ENCODE results near the gene LRRC18.
A peak's percentile ranks its signal among the peaks of the same experiment; 100 is the strongest.

LRRC18 gene

DNA sequence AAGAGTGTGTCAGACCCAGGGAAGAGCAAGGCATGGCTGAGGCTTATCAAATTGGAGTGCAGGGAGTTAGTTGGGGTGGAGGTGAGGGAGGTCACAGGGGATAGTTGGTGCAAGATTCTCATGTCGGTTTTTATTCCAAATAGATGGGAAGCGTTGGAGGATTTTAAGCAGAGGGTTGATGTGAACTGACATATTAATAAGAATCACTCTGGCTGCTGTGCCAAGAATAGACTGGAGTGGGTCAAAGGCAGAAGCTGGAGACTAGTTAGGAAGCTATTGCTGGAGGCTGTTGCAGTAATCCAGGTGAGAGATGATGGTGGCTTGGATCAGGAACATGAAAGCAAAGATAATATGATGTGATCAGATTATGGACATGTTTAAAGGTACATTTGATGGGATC lies 36.5 kb downstream of the LRRC18 start:
- FAIRE-seq = no peak
- DNase-seq (ENCODE audit: insufficient read length, low spot score) = no peak
- no peak for TF ChIP-seq TAF1 (IDR thresholded peaks at IDR 0.05; ENCODE audit: low read depth, low read length)
- no peak for TF ChIP-seq POLR2AphosphoS5 (IDR thresholded peaks at IDR 0.05; ENCODE audit: low read depth, low read length)
- TF ChIP-seq PAX5 (IDR thresholded peaks at IDR 0.05; ENCODE audit: insufficient read depth, low read length, severe bottlenecking) = no peak
- no peak for TF ChIP-seq POLR2A (IDR thresholded peaks at IDR 0.05; ENCODE audit: low read depth, low read length)
- TF ChIP-seq SPI1 (IDR thresholded peaks at IDR 0.05; ENCODE audit: low read depth, low read length) = no peak
- no peak for TF ChIP-seq POU2F2 (IDR thresholded peaks at IDR 0.05; ENCODE audit: low read depth, low read length)

DNA sequence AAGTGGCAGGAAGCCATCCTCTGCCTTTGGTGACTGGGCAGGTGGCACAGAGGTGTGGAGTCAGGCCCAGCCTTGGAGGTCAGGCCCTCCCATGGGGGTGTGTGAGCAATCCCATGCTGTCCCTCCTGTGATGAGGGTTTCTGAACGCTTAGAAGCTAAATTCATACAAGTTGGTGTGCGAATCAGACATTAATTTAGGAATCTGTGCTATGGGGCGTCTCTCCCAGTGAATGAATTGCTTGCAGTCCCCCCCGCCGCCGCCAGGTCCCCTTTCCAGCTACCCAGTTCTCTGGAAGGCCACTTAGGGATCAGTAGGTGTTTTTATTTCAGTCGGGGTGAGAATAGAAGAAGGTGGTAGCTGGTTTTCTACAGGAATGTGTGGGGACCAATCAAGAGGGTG lies 37.5 kb downstream of the LRRC18 start:
- no peak for FAIRE-seq
- no peak for DNase-seq (ENCODE audit: insufficient read length, low spot score)
- no peak for TF ChIP-seq POLR2A (IDR thresholded peaks at IDR 0.05; ENCODE audit: low read depth, low read length)
- TF ChIP-seq POU2F2 (IDR thresholded peaks at IDR 0.05; ENCODE audit: low read depth, low read length) = no peak
- TF ChIP-seq POLR2AphosphoS5 (IDR thresholded peaks at IDR 0.05; ENCODE audit: low read depth, low read length) = no peak
- TF ChIP-seq PAX5 (IDR thresholded peaks at IDR 0.05; ENCODE audit: insufficient read depth, low read length, severe bottlenecking) = no peak
- no peak for TF ChIP-seq SPI1 (IDR thresholded peaks at IDR 0.05; ENCODE audit: low read depth, low read length)
- no peak for TF ChIP-seq TAF1 (IDR thresholded peaks at IDR 0.05; ENCODE audit: low read depth, low read length)

DNA sequence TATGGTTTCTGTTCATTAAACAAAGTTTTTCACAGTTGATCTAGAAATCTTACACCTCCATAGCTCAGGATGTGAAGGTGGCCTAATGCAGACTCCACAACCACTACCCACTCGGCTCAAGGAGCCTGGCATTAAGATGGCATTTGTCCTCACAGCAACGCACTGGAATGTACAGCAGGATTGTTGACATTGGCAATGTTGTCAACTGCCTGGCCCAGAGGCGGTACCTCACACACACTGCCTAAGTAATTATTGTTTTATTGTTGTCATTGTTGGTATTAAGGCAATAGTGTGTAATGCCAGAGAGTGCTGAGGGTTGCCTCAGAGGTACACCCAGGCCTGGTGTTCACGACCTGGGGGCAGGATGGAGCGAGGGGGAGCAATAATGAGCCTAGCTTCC lies 38.3 kb downstream of the LRRC18 start:
- no peak for FAIRE-seq

DNA sequence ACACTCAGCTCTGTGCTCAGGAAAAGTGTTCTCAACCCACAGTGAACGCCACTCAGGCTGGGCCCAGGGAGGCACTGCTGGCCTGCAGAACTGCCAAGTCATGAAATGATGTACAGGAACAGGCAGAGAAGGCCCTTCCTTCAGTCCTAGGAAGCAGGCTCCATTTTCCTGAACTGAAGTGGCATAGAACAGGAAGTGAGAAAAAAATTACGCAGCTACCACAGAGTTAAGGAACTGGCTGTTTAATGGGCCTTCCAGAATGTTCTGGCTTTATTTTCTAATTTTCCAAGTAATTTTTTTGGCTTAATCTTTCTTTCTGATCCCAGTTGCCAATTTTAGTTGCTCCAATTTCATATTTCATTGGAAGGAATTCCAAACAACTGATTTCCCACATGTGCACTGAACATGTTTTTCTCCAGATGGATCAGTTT lies 39.3 kb downstream of the LRRC18 start:
- DNase-seq (ENCODE audit: insufficient read length, low spot score) (no peak), FAIRE-seq (no peak)
- TF ChIP-seq POLR2AphosphoS5 (IDR thresholded peaks at IDR 0.05; ENCODE audit: low read depth, low read length) = no peak
- peak; percentile 32; the same call in 1 of the 2 replicates for TF ChIP-seq SPI1 (IDR thresholded peaks at IDR 0.05; ENCODE audit: low read depth, low read length)
- TF ChIP-seq POU2F2 (IDR thresholded peaks at IDR 0.05; ENCODE audit: low read depth, low read length) = no peak
- no peak for TF ChIP-seq POLR2A (IDR thresholded peaks at IDR 0.05; ENCODE audit: low read depth, low read length)
- no peak for TF ChIP-seq TAF1 (IDR thresholded peaks at IDR 0.05; ENCODE audit: low read depth, low read length)
- no peak for TF ChIP-seq PAX5 (IDR thresholded peaks at IDR 0.05; ENCODE audit: insufficient read depth, low read length, severe bottlenecking)

More for the DNA sequence above, 38.3 kb downstream of the LRRC18 start:
- DNase-seq (ENCODE audit: insufficient read length, low spot score) = no peak
- TF ChIP-seq TAF1 (IDR thresholded peaks at IDR 0.05; ENCODE audit: low read depth, low read length) = no peak
- no peak for TF ChIP-seq POLR2AphosphoS5 (IDR thresholded peaks at IDR 0.05; ENCODE audit: low read depth, low read length)
- TF ChIP-seq POLR2A (IDR thresholded peaks at IDR 0.05; ENCODE audit: low read depth, low read length) = no peak
- no peak for TF ChIP-seq POU2F2 (IDR thresholded peaks at IDR 0.05; ENCODE audit: low read depth, low read length)
- no peak for TF ChIP-seq SPI1 (IDR thresholded peaks at IDR 0.05; ENCODE audit: low read depth, low read length)
- TF ChIP-seq PAX5 (IDR thresholded peaks at IDR 0.05; ENCODE audit: insufficient read depth, low read length, severe bottlenecking) = no peak

DNA sequence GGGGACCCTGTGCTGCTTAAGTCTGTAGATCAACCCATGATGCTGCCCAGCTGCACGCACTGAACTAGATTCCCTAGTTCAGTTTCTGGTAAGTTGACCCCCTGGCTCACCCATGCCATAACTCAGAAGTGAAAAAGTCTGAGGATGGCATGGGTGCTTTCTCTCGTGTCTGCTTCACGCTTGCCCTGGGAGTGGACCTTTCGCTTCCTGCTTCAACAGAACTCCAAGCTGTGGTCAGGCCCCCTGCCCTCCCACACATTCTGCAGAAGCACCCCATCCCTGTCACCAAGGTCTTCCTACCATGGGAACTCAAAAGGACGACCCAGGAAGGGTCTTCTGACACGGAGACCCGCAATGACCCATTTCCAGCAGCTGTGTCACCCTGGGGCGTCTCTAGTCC lies 39.9 kb downstream of the LRRC18 start:
- no peak for TF ChIP-seq POU2F2 (IDR thresholded peaks at IDR 0.05; ENCODE audit: low read depth, low read length)
- FAIRE-seq (no peak), DNase-seq (ENCODE audit: insufficient read length, low spot score) (no peak)

DNA sequence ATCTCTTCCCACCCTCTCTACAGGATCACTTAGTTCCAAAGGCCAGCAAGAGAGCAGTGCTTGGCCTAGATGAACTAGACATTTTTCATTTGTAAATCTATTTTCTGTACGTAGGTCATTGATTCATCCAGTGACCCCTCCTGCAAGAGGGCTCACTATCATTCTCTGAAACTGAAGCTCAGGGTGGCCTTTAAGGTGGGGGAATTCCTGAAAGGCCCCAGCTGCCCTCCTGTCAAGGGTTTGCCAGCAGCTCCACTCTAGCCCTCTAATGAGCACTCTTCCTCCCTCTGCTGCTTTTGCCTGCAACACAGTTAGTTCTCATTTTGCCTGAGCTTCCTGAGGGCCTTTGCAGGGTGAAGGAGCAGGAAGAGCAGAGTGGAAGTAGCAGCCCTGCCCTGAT lies 41.2 kb downstream of the LRRC18 start:
- FAIRE-seq = no peak
- TF ChIP-seq SPI1 (IDR thresholded peaks at IDR 0.05; ENCODE audit: low read depth, low read length) = no peak
- TF ChIP-seq POU2F2 (IDR thresholded peaks at IDR 0.05; ENCODE audit: low read depth, low read length) = no peak
- no peak for TF ChIP-seq POLR2A (IDR thresholded peaks at IDR 0.05; ENCODE audit: low read depth, low read length)
- no peak for TF ChIP-seq TAF1 (IDR thresholded peaks at IDR 0.05; ENCODE audit: low read depth, low read length)
- no peak for TF ChIP-seq PAX5 (IDR thresholded peaks at IDR 0.05; ENCODE audit: insufficient read depth, low read length, severe bottlenecking)
- no peak for TF ChIP-seq POLR2AphosphoS5 (IDR thresholded peaks at IDR 0.05; ENCODE audit: low read depth, low read length)

DNA sequence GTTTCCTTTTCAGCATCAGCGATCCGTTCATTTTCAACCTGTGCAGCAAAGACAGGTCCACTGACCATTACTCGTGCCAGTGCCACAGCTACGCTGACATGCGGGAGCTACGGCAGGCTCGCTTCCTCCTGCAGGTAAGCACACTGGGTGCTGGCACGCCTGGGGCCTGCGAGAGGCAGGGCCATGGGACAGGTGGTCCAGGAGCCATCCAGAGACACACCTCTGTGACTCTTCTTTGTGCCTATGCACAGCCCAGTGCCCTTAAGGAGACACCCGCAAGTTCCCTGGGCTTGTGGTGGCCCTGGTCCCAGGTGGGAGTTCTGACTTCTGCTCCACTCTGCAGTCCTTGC lies 42.2 kb downstream of the LRRC18 start:
- no peak for TF ChIP-seq SPI1 (IDR thresholded peaks at IDR 0.05; ENCODE audit: low read depth, low read length)
- TF ChIP-seq TAF1 (IDR thresholded peaks at IDR 0.05; ENCODE audit: low read depth, low read length) = no peak
- no peak for TF ChIP-seq PAX5 (IDR thresholded peaks at IDR 0.05; ENCODE audit: insufficient read depth, low read length, severe bottlenecking)
- no peak for TF ChIP-seq POLR2AphosphoS5 (IDR thresholded peaks at IDR 0.05; ENCODE audit: low read depth, low read length)
- TF ChIP-seq POLR2A (IDR thresholded peaks at IDR 0.05; ENCODE audit: low read depth, low read length) = no peak
- TF ChIP-seq POU2F2 (IDR thresholded peaks at IDR 0.05; ENCODE audit: low read depth, low read length) = no peak
- DNase-seq (ENCODE audit: insufficient read length, low spot score) (no peak), FAIRE-seq (no peak)

More for the DNA sequence above, 41.2 kb downstream of the LRRC18 start:
- no peak for DNase-seq (ENCODE audit: insufficient read length, low spot score)

DNA sequence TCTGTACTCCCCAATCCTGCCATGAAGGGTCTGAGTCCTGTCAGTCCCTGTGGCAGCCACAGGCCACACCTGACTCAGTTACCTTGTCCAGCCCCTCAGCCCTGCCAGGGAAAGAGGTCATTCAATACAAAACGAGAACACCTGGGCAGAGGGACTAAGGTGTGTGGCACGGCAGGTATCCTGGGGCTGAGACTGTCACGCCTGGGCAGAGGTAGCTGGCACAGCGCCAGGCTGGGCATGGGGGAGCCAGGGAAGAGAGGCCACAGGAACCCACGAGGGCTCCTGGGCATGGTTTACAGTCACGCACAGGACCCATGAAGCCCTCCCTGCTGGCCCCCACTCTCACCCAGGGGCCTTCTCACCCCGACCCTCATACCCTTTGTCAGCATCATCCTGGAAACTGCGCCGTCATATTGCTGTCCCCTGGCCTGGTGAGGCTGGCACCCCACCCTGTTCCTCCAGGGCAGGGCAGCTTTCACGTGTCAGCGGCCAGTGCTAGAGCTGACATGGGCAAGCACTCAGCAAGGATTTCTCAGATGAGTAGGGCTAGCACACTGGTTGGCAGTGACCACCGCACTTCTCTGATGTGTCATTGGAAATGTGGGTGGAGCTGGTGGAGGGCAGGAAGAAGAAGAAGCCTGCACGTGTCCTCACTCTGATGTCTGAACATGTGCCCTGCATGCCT lies 42.7 kb downstream of the LRRC18 start:
- DNase-seq (ENCODE audit: insufficient read length, low spot score) (no peak), FAIRE-seq (no peak)
- TF ChIP-seq PAX5 (IDR thresholded peaks at IDR 0.05; ENCODE audit: insufficient read depth, low read length, severe bottlenecking) = no peak
- TF ChIP-seq POLR2A (IDR thresholded peaks at IDR 0.05; ENCODE audit: low read depth, low read length) = no peak
- TF ChIP-seq POU2F2 (IDR thresholded peaks at IDR 0.05; ENCODE audit: low read depth, low read length) = no peak
- TF ChIP-seq SPI1 (IDR thresholded peaks at IDR 0.05; ENCODE audit: low read depth, low read length) = no peak
- TF ChIP-seq POLR2AphosphoS5 (IDR thresholded peaks at IDR 0.05; ENCODE audit: low read depth, low read length) = no peak
- no peak for TF ChIP-seq TAF1 (IDR thresholded peaks at IDR 0.05; ENCODE audit: low read depth, low read length)

DNA sequence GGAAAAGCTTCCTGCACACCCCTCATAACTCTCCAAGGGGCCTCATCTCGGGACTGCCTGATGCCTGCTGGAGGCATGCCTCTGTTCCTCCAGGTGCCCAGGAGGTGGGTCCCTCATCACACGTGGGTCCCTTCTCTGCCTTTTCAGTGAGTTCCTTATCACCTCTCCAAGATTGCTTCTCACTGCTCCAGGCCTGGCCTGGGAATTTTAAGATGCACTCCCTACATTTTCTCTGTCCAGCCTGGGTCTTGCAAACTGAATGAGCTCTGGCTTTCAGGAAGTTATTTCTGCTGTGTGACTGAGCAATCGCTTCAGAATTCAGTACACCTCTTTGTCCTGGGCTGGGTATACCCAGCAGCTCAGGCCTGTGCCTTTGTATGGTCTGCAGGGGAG lies 43.8 kb downstream of the LRRC18 start:
- TF ChIP-seq POU2F2 (IDR thresholded peaks at IDR 0.05; ENCODE audit: low read depth, low read length) = no peak
- TF ChIP-seq PAX5 (IDR thresholded peaks at IDR 0.05; ENCODE audit: insufficient read depth, low read length, severe bottlenecking) = no peak
- TF ChIP-seq TAF1 (IDR thresholded peaks at IDR 0.05; ENCODE audit: low read depth, low read length) = no peak
- TF ChIP-seq POLR2A (IDR thresholded peaks at IDR 0.05; ENCODE audit: low read depth, low read length) = no peak
- TF ChIP-seq SPI1 (IDR thresholded peaks at IDR 0.05; ENCODE audit: low read depth, low read length) = no peak
- TF ChIP-seq POLR2AphosphoS5 (IDR thresholded peaks at IDR 0.05; ENCODE audit: low read depth, low read length) = no peak
- DNase-seq (ENCODE audit: insufficient read length, low spot score) (no peak), FAIRE-seq (no peak)

Measured in GM12891 (cell line).